Adrenal gland (tissue), 19 donors: Measurements from ENCODE around the gene ARHGAP5. TPM values are rescaled to one million over a fixed set of nuclear protein-coding genes. Genes with fewer than 3 reads are reported as not detected.

ENCODE experiments used
- DNase-seq, 7 donors: peaks; one replicate each; pipeline ENCODE4 v3.0.0-alpha.2; 2019 to 2020
- H3K27ac ChIP-seq, 5 donors: fragments of 200-600 bp; sonication (generic) in 4 of 5; 1 replicate in 3 of 5; 2 replicates in 2 of 5; pipeline versions ENCODE4 v1.5.1 to v1.8.0; 2016 to 2020; ENCODE audit warnings: mild to moderate bottlenecking in 1 of 5
- H3K27me3 ChIP-seq: fragments of 200-600 bp; 2 replicates; pipeline ENCODE4 v1.8.0; 2021
- H3K36me3 ChIP-seq, 2 donors: fragments of 200-600 bp; replicated peaks in 1 of 2; 1 replicate in 1 of 2; 2 replicates in 1 of 2; pipeline versions ENCODE4 v1.5.1 to v1.8.0; 2018 to 2022
- H3K4me1 ChIP-seq, 2 donors: fragments of 200-600 bp; replicated peaks in 1 of 2; 1 replicate in 1 of 2; 2 replicates in 1 of 2; pipeline versions ENCODE4 v1.5.1 to v1.8.0; 2018 to 2021
- H3K4me3 ChIP-seq, 4 donors: fragments of 200-600 bp; sonication (generic) in 3 of 4; one replicate each; pipeline ENCODE4 v1.5.1; 2016 to 2018
- H3K9me3 ChIP-seq, 3 donors: fragments of 200-600 bp; sonication (generic) in 1 of 3; replicated peaks in 1 of 3; 1 replicate in 2 of 3; 2 replicates in 1 of 3; pipeline versions ENCODE4 v1.5.1 to v1.8.0; 2016 to 2021
- POLR2A ChIP-seq, 2 donors: fragments of 450-650 bp; IDR thresholded peaks; one replicate each; pipeline ENCODE4 v1.6.1; 2017; ENCODE audit warnings: antibody characterized with exemption in 2 of 2, mild to moderate bottlenecking in 2 of 2, moderate library complexity in 1 of 2
- WGBS, 4 donors: extraction: QIAGEN DNeasy Blood & Tissue Kit in 2 of 4; methylation state at CpG; one replicate each; pipeline versions ENCODE4 v1.1.5 to v1.1.7; 2013 to 2017; 5-methylcytosine and 5-hydroxymethylcytosine counted together
- intact Hi-C, 2 donors: fragments of 100-400 bp; cut with DNase I; formaldehyde crosslinking; loops; one replicate each; pipeline versions ENCODE4 v1.14.1 to v1.15.0; 2022 to 2023
- long read RNA-seq, 10 donors: library from polyadenylated mRNA in 3 of 10; unstranded in 2 of 10; stranded (forward) in 1 of 10; transcript quantifications; one replicate each; pipeline ENCODE4 v2.0.0 and lab custom pipeline, GENCODE V29; 2021 to 2026
- polyA plus RNA-seq, 3 donors: library from polyadenylated mRNA; stranded (reverse); fragments of 200-250 nt in 2 of 3; fragments of 350-450 nt in 1 of 3; fragmentation: Illumina TruSeq in 1 of 3; extraction: RNeasy Lipid Tissue Mini Kit (QIAGEN cat#74804) in 1 of 3; gene quantifications; one replicate each; pipeline ENCODE4 v1.2.3, GENCODE V29; 2013 to 2014
- total RNA-seq, 9 donors: library from RNA; depleted of rRNA in 4 of 9; stranded (reverse); fragments of >200 nt in 4 of 9; fragments of 120-200 nt in 1 of 9; fragmentation: NEBNext Ultra II Directional in 1 of 9; extraction: Animal tissue kit (Norgen Biotek cat#: 25700) in 1 of 9; gene quantifications; one replicate each; pipeline versions ENCODE4 v1.1.0 to v1.2.4, GENCODE V29; 2013 to 2023
- TF ChIP-seq, protein P1 (sequence below), 6 experiments: fragments of 450-650 bp in 4 of 6; fragments of 200-600 bp in 2 of 6; sonication (generic) in 1 of 6; IDR thresholded peaks; 1 replicate in 5 of 6; 2 replicates in 1 of 6; pipeline versions ENCODE4 v1.5.1 to v1.8.0; 2016 to 2021; ENCODE audit warnings: antibody characterized with exemption in 6 of 6, mild to moderate bottlenecking in 2 of 6, moderate library complexity in 1 of 6
- donor health status: healthy with polysubstance abuse.
- donor health status: Bipolar disorder and iron deficiency.
- donor health status: DM: yes; HTN: yes; CAD: no.
- donor health status: DM: no; HTN: no; CAD: no.
- donor health status: DM: no; HTN: no; CAD: no.
- donor health status: DM: yes; HTN: yes; CAD: no.

The ARHGAP5 gene
- total RNA-seq (10 to 100 TPM; 42.3 to 100.0 (median 81.4) TPM), polyA plus RNA-seq (10 to 100 TPM; 11.9 to 49.1 (median 15.8) TPM)
- long read RNA-seq, donor 1, transcript ARHGAP5-201 (1 exons, 3,207 nt), result major isoform, 17 of 17 reads
- long read RNA-seq, donor 1, partial matches to known transcripts, result 0 of 17 reads
- long read RNA-seq, donor 1, other reads (novel, unspliced or antisense), result 0 of 17 reads
- long read RNA-seq, donor 2, full-length matches to known transcripts, result 17 of 22 reads
- long read RNA-seq, donor 2, partial matches to known transcripts, result 5 of 22 reads
- long read RNA-seq, donor 2, other reads (novel, unspliced or antisense), result 0 of 22 reads
- long read RNA-seq, donor 3, full-length matches to known transcripts, result 14 of 14 reads
- long read RNA-seq, donor 3, partial matches to known transcripts, result 0 of 14 reads
- long read RNA-seq, donor 3, other reads (novel, unspliced or antisense), result 0 of 14 reads
- long read RNA-seq, donor 4, partial matches to known transcripts, result 6 of 10 reads
- long read RNA-seq, donor 4, other reads (novel, unspliced or antisense), result 2 of 10 reads
- long read RNA-seq, donor 5, full-length matches to known transcripts, result 6 of 14 reads
- long read RNA-seq, donor 5, partial matches to known transcripts, result 2 of 14 reads
- long read RNA-seq, donor 5, other reads (novel, unspliced or antisense), result 6 of 14 reads
- long read RNA-seq, donor 6, partial matches to known transcripts, result 10 of 17 reads
- long read RNA-seq, donor 6, other reads (novel, unspliced or antisense), result 5 of 17 reads
- long read RNA-seq, donor 7, full-length matches to known transcripts, result 9 of 9 reads
- long read RNA-seq, donor 7, partial matches to known transcripts, result 0 of 9 reads
- long read RNA-seq, donor 7, other reads (novel, unspliced or antisense), result 0 of 9 reads
- long read RNA-seq, donor 8, full-length matches to known transcripts, result 12 of 21 reads
- long read RNA-seq, donor 8, partial matches to known transcripts, result 9 of 21 reads
- long read RNA-seq, donor 8, other reads (novel, unspliced or antisense), result 0 of 21 reads
- long read RNA-seq, donor 9, transcript ARHGAP5-201 (1 exons, 3,207 nt), result major isoform, 8 of 33 reads
- long read RNA-seq, donor 9, partial matches to known transcripts, result 25 of 33 reads
- long read RNA-seq, donor 9, other reads (novel, unspliced or antisense), result 0 of 33 reads
- long read RNA-seq, donor 10, transcript ARHGAP5-201 (1 exons, 3,207 nt), result major isoform, 5 of 5 reads
- long read RNA-seq, donor 10, partial matches to known transcripts, result 0 of 5 reads
- long read RNA-seq, donor 10, other reads (novel, unspliced or antisense), result 0 of 5 reads

DNA sequence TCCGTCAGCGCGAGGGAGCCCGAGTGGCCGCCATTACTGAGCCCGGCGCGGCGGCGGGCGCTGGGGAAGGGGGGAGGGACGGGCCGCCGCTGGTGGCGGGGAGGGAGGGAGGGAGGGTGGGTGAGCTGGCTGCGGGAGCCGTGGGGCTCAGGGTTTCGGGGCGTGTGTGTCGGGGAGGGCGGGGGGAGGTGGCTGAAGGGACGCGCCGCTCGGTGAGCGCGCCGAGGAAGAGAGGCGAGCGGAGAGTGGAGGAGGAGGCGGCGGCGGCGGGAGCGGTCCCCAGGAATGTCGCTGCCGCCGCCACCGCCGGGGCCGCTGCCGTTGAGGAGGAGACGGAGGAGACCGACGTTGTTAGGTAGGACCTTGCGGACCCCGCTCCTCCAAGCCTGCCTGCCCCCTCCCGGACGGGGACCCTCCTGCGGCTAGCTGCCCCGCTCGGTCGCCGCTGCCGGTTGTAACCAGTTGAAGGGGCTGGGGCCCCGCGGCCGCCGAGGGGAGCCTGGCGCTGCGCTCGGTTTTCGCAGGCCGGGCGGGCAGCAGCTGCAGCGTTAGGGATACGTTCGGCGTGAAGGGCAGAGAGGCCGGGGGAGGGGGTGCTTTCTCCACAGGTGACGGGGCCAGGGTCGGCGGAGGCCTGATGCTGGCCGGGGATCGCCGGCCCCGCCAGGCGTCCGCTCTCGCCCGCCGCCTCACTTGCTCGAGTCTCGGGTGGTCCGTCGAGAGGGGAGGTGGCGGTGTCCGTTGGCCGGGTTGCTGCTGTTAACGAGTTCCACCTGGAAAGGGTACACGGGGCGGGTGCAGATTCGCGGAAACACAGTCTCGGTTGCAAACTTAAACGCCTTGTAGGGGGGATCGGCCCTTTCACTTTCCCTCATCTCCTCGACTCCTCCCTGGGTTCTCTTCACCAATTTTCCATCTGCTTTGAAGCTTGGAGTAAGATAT, at the start of gene ARHGAP5:
ARHGAP5 (plus strand) TSS at position 224 of the 942 bp plus-strand sequence. CDS start 13,366 bp downstream, outside the sequence.
- WGBS, 4 donors, result 0 to 1% (median 0%) methylated on average over 44 to 98 of the region's 98 CpGs
- Histone ChIP-seq H3K27ac (peak within 1 kb of the TSS; percentile 84 to 99 (median 99)), H3K36me3 (no peaks in the 10 kb centered on the region), H3K9me3 (no peaks in the 10 kb centered on the region), H3K4me1 (peaks cover 4 to 43% of the 10 kb centered on the region in 2 donors), H3K4me3 (peak within 1 kb of the TSS; percentile 42 to 95 (median 76)), H3K27me3 (no peaks in the 10 kb centered on the region)
- intact Hi-C loops, result loop anchor here (2.0 to 10.0 kb wide), 4 partner anchors 125 to 477 kb away; partner anchors contain the start of genes RNU6-7 (in 2 of the 2) and RNU6-8 (in 2 of the 2)
- TF ChIP-seq, protein P1, sequence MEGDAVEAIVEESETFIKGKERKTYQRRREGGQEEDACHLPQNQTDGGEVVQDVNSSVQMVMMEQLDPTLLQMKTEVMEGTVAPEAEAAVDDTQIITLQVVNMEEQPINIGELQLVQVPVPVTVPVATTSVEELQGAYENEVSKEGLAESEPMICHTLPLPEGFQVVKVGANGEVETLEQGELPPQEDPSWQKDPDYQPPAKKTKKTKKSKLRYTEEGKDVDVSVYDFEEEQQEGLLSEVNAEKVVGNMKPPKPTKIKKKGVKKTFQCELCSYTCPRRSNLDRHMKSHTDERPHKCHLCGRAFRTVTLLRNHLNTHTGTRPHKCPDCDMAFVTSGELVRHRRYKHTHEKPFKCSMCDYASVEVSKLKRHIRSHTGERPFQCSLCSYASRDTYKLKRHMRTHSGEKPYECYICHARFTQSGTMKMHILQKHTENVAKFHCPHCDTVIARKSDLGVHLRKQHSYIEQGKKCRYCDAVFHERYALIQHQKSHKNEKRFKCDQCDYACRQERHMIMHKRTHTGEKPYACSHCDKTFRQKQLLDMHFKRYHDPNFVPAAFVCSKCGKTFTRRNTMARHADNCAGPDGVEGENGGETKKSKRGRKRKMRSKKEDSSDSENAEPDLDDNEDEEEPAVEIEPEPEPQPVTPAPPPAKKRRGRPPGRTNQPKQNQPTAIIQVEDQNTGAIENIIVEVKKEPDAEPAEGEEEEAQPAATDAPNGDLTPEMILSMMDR (IDR thresholded peaks at IDR 0.05), result peak in 2 of 6 experiments; percentile 8 to 32
- peak; percentile 24 to 49 for TF ChIP-seq POLR2A (IDR thresholded peaks at IDR 0.05)
- peak in 4 of 7 donors; percentile 36 to 63 (median 50) for DNase-seq

GRCh38 chr14:32028599-32028998, 48.5 kb upstream of the ARHGAP5 start:
- no peak overlapping the region for H3K4me3 ChIP-seq
- intact Hi-C loops, result no loop called here
- DNase-seq, result no peak
- no peaks in the 10 kb centered on the region for H3K27me3 ChIP-seq
- H3K36me3 ChIP-seq, result no peaks in the 10 kb centered on the region
- no peak overlapping the region for H3K27ac ChIP-seq
- no peaks in the 10 kb centered on the region for H3K4me1 ChIP-seq
- 59 to 79% (median 74%) methylated on average over 2 of the region's 2 CpGs for WGBS, 4 donors
- TF ChIP-seq, protein P1 (IDR thresholded peaks at IDR 0.05), result no peak
- no peak for TF ChIP-seq POLR2A (IDR thresholded peaks at IDR 0.05)
- H3K9me3 ChIP-seq, result no peaks in the 10 kb centered on the region

- no peaks in the 10 kb centered on the region for H3K9me3 ChIP-seq
- 39 to 53% (median 44%) methylated on average over 2 of the region's 2 CpGs for WGBS, 4 donors
- no peaks in the 10 kb centered on the region for H3K27me3 ChIP-seq
- DNase-seq, result peak; percentile 71 to 88 (median 82)
- H3K36me3 ChIP-seq, result no peaks in the 10 kb centered on the region
- intact Hi-C loops, result no loop called here
- H3K4me1 ChIP-seq, result no peaks in the 10 kb centered on the region
- no peak overlapping the region for H3K4me3 ChIP-seq
- H3K27ac ChIP-seq, result no peak overlapping the region
- no peak for TF ChIP-seq POLR2A (IDR thresholded peaks at IDR 0.05)
- TF ChIP-seq, protein P1 (IDR thresholded peaks at IDR 0.05), result no peak
Observed at GRCh38 chr14:32033543-32033942, 43.6 kb upstream of the ARHGAP5 start.
